Ureter (tissue), 1 donor: ENCODE results near the gene TBX4. TPM values are rescaled to one million over a fixed set of nuclear protein-coding genes. Genes with fewer than 3 reads are reported as not detected.

ENCODE experiments used
- DNase-seq: peaks from one replicate; pipeline ENCODE4 v3.0.0-alpha.2; 2020; ENCODE audit warnings: low spot score
- total RNA-seq: library from RNA; stranded (reverse); gene quantifications from one replicate; pipeline ENCODE4 v1.2.4, GENCODE V29; 2023
- donor health status: DM: yes; HTN: yes; CAD: no.

The TBX4 gene
- total RNA-seq, 1 donor from 2014 or later: not detected

- DNase-seq: peak; percentile 48
These were observed 39.2 kb upstream of the TBX4 start for GRCh38 chr17:61412860-61413660.

GRCh38 chr17:61413661-61414126 lies 38.5 kb upstream of the TBX4 start:
- peak; percentile 41 for DNase-seq

- peak; percentile 64 for DNase-seq
These were observed 37.9 kb upstream of the TBX4 start for GRCh38 chr17:61414141-61414935.

- DNase-seq: peak; percentile 38
These were observed 37.3 kb upstream of the TBX4 start for GRCh38 chr17:61414936-61415251.

- peak; percentile 37 for DNase-seq
These were observed 36.6 kb upstream of the TBX4 start for GRCh38 chr17:61415374-61416210.

GRCh38 chr17:61416211-61416539 lies 36.0 kb upstream of the TBX4 start:
- DNase-seq: no peak

GRCh38 chr17:61416540-61417363 lies 35.5 kb upstream of the TBX4 start:
- DNase-seq: peak; percentile 91

- DNase-seq: no peak
These were observed 33.8 kb upstream of the TBX4 start for GRCh38 chr17:61418449-61418848.

GRCh38 chr17:61419496-61420046 lies 32.7 kb upstream of the TBX4 start:
- DNase-seq: no peak

GRCh38 chr17:61420052-61420451 lies 32.2 kb upstream of the TBX4 start:
- no peak for DNase-seq

- no peak for DNase-seq
These were observed 31.4 kb upstream of the TBX4 start for GRCh38 chr17:61420745-61421398.

GRCh38 chr17:61421460-61421859 lies 30.8 kb upstream of the TBX4 start:
- DNase-seq: no peak

- no peak for DNase-seq
These were observed 30.0 kb upstream of the TBX4 start for GRCh38 chr17:61422116-61422799.

GRCh38 chr17:61422869-61423268 lies 29.4 kb upstream of the TBX4 start:
- no peak for DNase-seq

GRCh38 chr17:61423967-61424649 lies 28.1 kb upstream of the TBX4 start:
- no peak for DNase-seq

- DNase-seq: no peak
These were observed 26.3 kb upstream of the TBX4 start for GRCh38 chr17:61425682-61426481.

- no peak for DNase-seq
These were observed 25.5 kb upstream of the TBX4 start for GRCh38 chr17:61426482-61427304.

- no peak for DNase-seq
These were observed 24.7 kb upstream of the TBX4 start for GRCh38 chr17:61427567-61427966.
